ENCODE data around the gene SLC30A7.

SLC30A7 gene

DNA sequence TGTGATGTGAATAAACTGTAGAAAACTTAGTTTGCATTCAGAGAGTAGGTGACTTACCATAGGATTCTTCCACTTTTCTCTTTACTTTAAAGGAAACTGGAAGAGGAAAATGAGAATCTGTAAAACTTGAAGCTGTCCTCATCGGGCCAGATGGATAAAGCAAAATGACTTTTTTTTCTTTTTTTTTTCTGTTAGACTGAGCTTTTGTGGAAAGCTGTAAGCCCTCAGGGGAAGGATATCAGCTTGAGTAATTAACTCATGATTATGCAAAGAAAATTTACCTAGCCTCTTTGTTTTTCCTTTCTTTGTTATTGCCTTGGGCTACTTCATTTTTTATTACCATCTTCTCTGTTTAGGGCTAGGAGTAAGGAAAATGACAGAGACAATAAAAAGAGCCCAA lies 76.3 kb downstream of the SLC30A7 start:
- DNase-seq (ENCODE audit: low read depth), result no peak

DNA sequence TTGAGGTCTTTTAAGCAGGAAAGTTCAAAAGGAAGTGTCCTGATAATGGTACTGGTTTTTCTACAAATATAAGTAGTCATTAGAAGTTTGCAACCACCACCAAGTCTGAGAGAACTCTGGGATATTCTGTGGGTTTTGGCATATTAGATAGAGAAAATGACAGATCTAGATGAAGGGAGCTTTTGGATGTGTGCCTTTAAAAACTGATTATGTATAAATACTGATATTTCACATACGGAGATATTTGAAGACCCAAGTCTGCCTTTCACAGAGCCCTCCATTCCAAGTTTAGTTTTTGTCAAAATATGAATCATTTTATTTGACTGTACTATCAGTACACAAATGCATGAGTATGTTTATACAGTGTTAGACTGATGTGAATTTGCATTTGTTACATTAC lies 81.0 kb downstream of the SLC30A7 start:
- no peak for DNase-seq (ENCODE audit: low read depth)

- no peak for DNase-seq (ENCODE audit: low read depth)
These were observed 83.7 kb downstream of the SLC30A7 start for GRCh38 chr1:100979631-100980030.

DNA sequence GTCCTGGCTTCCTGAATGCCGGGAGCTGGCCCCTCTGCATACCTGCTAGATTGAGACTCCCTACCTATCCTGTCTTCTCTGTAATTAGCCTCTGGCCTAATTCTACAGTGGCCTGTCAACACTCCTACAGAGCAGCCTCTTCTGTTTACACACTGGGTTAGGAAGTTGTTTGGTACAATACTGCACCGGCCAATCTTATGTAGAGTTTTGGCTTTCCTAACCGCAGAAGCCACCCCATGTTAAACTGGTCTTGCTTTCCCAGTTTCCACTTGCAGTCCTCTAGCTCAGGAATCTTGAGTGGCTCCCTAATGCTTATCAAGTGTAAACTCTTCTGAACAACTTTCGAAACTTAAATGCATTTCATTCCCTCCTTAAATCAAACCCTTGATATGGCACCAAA lies 86.9 kb downstream of the SLC30A7 start:
- no peak for DNase-seq (ENCODE audit: low read depth)

GRCh38 chr1:100988121-100988520 lies 92.2 kb downstream of the SLC30A7 start:
- DNase-seq (ENCODE audit: low read depth), result no peak

DNA sequence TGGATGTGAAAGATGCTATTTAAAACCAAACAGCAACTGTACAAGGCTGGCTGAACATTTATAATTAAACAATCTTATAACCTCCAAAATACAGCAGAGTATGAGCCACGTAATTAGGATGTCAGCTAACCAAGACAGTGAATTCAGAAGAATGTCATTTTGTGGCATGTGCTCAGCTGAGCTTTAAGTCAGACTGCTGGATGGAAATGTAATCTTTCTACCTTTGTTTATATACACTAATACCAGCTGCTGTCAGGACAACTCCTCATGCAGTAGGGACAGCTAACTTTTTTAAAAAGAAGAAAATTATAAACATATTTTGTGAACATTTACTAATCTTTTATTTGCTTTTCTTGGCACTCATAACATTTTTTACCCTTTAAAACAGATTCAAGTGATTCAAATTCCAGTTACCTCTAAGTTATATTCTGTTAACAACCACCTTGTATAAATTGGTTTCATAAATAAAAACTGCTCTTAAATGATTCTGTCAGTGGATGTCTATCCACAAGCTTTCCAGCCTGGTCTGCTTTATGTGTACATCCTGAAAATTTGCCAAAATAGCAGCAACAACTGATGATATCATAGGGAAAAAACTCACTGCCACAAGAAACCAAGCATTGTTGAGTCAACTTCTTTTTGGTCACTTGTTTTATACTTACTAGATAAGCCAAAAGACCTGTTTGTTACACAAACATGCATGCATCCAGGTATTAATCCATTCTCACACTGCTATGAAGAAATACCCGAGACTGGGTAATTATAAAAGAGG lies 93.6 kb downstream of the SLC30A7 start:
- DNase-seq (ENCODE audit: low read depth), result no peak

- DNase-seq (ENCODE audit: low read depth), result no peak
These were observed 99.5 kb downstream of the SLC30A7 start for GRCh38 chr1:100995198-100995988.

- no peak for DNase-seq (ENCODE audit: low read depth)
These were observed 102.5 kb downstream of the SLC30A7 start for GRCh38 chr1:100998426-100998825.

DNA sequence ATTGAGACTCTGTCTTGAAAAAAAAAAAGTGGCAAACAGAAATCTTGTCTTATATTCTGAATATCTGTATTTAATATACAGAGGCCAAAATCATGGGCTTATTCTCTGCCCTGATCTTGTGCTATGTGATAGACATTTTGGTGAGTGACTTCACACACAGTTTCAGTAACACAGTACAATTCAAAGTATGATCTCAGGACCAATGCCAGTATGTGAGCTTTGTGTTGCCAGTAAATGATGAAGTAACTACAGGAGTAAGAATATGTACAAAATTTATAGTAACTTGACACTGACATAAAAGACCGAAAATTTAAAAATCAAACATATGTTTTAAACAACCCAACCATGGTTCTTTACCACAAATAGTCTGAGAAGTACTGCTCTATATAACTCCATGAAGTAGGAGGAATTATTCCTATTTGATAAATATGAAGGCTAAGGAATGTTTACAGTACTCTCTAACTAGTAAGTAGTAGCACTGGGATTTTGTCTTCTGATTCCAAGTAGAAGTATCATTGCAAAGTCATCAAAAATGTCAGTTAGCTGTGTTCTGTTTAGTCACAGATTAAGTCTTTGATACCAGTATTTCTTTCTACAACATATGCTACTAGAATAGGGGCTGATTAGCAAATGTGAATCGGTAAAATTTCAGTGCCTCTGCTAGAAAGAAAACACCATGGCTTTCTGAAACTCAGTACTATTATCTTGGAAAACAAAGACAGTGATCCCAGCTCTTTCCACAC lies 104.4 kb downstream of the SLC30A7 start:
- no peak for DNase-seq (ENCODE audit: low read depth)

DNA sequence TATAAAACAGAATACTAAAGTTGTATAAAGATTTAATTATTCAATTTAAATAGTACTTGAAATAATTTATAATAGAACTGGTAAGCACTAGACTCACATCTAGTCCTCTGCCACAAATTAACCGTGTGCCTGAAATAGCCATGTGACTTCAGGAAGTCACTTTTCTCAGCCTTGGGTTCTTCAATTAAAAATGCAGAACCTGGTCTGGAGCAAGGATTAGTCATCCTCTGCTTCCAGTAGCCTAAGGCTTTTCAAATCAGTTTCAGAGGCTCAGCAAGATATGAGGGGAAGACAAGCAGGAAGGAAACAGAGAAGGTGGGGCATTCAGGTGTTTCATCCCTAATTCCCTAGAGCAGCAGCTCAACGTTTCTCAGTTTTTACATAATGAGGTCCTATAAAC lies 106.7 kb downstream of the SLC30A7 start:
- no peak for DNase-seq (ENCODE audit: low read depth)

- DNase-seq (ENCODE audit: low read depth), result no peak
These were observed 107.2 kb downstream of the SLC30A7 start for GRCh38 chr1:101003012-101003650.

DNA sequence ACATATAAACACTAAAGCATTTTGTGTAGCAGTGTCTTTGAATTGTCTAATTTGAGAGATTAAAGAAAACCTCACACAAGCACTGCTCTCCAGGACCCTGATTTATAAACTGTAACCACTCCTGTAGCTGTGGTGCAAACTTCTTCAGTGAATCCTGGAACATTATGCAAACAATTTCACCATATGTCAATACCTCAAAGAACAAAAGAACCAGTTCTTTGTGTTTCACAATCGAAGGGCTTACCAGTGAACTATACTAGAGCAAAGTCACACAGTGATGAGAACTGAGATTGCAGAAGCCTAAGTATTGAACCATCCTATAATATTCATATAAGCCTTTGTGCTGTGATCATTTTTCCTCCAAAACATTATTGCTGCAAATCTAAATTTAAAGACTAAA lies 108.2 kb downstream of the SLC30A7 start:
- no peak for DNase-seq (ENCODE audit: low read depth)

DNA sequence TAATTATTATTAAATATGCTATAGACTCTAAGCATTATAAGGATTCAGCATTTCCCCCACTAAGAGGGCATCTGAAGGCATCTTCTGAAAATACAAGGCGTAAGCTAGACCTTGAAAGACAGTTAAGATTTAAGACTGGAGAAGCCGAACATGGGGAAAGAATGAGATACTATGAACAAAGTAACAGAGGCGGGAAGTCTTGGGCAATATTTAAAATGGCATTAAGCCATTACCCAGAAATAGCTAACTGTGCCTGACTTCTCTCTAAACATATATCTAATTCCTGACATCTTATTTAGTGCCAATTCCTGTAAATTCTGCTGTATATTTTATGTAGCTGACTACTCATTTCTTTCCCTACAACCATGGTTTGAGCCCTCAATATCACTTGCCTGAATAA lies 108.8 kb downstream of the SLC30A7 start:
- DNase-seq (ENCODE audit: low read depth), result no peak

- DNase-seq (ENCODE audit: low read depth), result no peak
These were observed 109.3 kb downstream of the SLC30A7 start for GRCh38 chr1:101005183-101005582.

- no peak for DNase-seq (ENCODE audit: low read depth)
These were observed 110.0 kb downstream of the SLC30A7 start for GRCh38 chr1:101005871-101006270.

GRCh38 chr1:101006553-101006952 lies 110.7 kb downstream of the SLC30A7 start:
- DNase-seq (ENCODE audit: low read depth), result no peak

GRCh38 chr1:101008229-101008834 lies 112.4 kb downstream of the SLC30A7 start:
- no peak for DNase-seq (ENCODE audit: low read depth)

DNA sequence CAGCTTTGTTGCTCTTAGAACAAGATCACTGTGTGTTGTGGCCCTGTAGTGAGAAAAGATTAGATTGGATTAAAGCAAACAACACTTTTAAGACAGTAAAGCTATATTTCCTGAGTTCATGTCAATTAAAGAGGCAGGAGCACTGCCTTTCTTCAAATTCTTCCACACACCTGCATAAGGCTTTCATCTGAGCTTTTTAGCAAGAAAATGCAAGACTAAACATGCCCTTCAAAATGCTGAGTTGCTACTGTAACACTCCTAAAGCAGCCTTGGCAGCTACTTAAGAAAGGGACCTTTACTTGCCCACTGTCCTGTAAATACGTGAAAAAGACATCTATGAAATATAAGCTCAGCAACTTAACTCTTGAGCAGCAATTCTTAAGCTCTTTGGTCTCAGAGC lies 117.9 kb downstream of the SLC30A7 start:
- no peak for DNase-seq (ENCODE audit: low read depth)

DNA sequence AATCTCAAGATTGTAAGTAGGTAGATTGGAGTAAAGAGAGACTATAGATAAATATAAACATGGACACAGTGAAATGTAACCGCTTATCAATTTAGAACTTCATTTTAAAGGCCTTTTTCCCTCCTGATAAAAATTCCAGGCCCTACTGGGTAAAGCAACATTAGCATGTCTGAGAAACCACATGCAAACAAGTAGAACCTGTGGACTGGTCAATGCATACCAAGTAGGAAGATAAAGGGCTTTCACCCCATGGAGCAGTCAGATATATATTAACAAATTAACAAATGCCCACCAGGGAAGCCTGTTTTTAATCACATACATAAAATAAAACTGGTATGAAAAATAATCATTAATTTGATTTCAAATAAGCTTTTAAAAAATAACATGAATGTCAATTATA lies 121.6 kb downstream of the SLC30A7 start:
- no peak for DNase-seq (ENCODE audit: low read depth)

DNA sequence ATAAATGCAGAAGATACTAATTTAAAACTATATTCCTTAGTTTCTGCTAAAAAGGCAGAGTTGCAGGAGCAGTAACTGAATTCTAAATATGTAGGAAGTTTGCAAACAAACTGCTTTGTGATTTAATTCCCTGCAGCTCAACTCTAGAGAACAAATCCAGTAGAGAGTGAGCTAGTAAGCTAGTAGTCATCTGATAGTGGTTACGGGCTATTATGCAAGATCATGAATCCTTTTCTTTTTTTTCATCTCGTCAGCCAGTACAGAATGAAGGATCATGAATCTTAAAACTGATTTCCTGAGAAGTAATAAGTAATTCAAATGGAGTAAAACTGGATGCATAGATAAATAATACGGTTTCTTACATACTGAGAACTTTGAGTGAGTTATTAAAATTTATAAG lies 126.4 kb downstream of the SLC30A7 start:
- no peak for DNase-seq (ENCODE audit: low read depth)

DNA sequence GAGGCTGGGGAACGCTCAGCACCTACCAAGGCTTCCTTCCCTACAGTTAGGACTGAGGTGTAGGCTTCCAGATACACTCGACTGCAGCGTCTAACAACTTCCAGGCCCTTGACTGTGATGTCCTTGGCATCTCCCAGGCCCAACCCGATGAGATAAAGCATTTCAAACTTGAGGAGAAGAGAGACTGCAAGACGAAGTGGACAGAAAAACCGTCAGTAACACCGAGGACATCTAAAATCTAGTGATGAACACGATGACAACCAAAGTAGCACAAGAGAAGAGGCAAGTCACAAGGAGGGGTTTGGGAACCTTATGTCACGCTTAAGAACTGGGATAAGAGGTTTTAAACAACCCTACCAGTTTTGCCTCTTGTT lies 129.4 kb downstream of the SLC30A7 start:
- no peak for DNase-seq (ENCODE audit: low read depth)
